OCI-LY3 (cell line): ENCODE data around the gene PTCRA.

ENCODE experiments used
- H2AFZ ChIP-seq: fragments of 200-600, 300-600 bp; shearing (Covaris generic); 2 replicates; pipeline ENCODE4 v1.6.0; 2014; ENCODE audit warnings: antibody characterized with exemption, low read depth, low read length
- H3K27ac ChIP-seq: fragments of 200-600, 300-600 bp; sonication (generic); 2 replicates; pipeline ENCODE4 v1.5.1; 2014; ENCODE audit warnings: mild to moderate bottlenecking, low read length, moderate library complexity, mixed read lengths
- H3K27me3 ChIP-seq: fragments of 200-600, 300-600 bp; sonication (generic); 2 replicates; pipeline ENCODE4 v1.6.1; 2014; ENCODE audit warnings: low read depth, low read length, mixed read lengths
- H3K36me3 ChIP-seq: fragments of 200-600, 300-600 bp; sonication (generic); replicated peaks from 2 replicates; pipeline ENCODE3; 2014; ENCODE audit warnings: low read depth, low read length, mixed read lengths
- H3K4me1 ChIP-seq: fragments of 300-600, 200-600 bp; sonication (generic); 2 replicates; pipeline ENCODE4 v1.6.1; 2014; ENCODE audit warnings: low read length, mixed read lengths
- H3K4me2 ChIP-seq: fragments of 200-600, 300-600 bp; sonication (generic); 2 replicates; pipeline ENCODE4 v1.6.1; 2014; ENCODE audit warnings: low read length, mixed read lengths
- H3K4me3 ChIP-seq: fragments of 300-600, 200-600 bp; sonication (generic); 2 replicates; pipeline ENCODE4 v1.5.1; 2014; ENCODE audit warnings: antibody characterized with exemption, mild to moderate bottlenecking, low read length, moderate library complexity
- H3K79me2 ChIP-seq: fragments of 300-600, 200-600 bp; shearing (Covaris generic); 2 replicates; pipeline ENCODE4 v1.6.1; 2014; ENCODE audit warnings: mild to moderate bottlenecking, low read length, mixed read lengths
- H3K9ac ChIP-seq: fragments of 300-600, 200-600 bp; shearing (Covaris generic); 2 replicates; pipeline ENCODE4 v1.6.0; 2014; ENCODE audit warnings: mild to moderate bottlenecking, low read length, moderate library complexity
- H3K9me3 ChIP-seq: fragments of 200-600, 300-600 bp; shearing (Covaris generic); 2 replicates; pipeline ENCODE4 v1.6.1; 2014; ENCODE audit warnings: low read length, mixed read lengths; ENCODE audit not compliant: insufficient read depth
- H4K20me1 ChIP-seq: fragments of 200-600, 300-600 bp; sonication (generic); 2 replicates; pipeline ENCODE4 v1.6.1; 2016; ENCODE audit warnings: low read length, mixed read lengths; ENCODE audit not compliant: insufficient read depth
- CTCF ChIP-seq: fragments of 200-600, 300-600 bp; sonication (generic); IDR thresholded peaks from 2 replicates; pipeline ENCODE4 v1.5.1; 2014; ENCODE audit warnings: antibody characterized with exemption, low read length, low read depth
- EZH2phosphoT487 ChIP-seq: fragments of 200-600 bp; shearing (Covaris generic); IDR thresholded peaks from 2 replicates; pipeline ENCODE4 v1.6.1; 2018; ENCODE audit warnings: antibody characterized with exemption, mixed run types, low read depth

Gene PTCRA

GRCh38 chr6:42933205-42933604, 17.4 kb downstream of the PTCRA start:
- H3K27me3 ChIP-seq: no peaks in the 10 kb centered on the region
- no peak overlapping the region; the same call in 1 of the 2 replicates for H3K27ac ChIP-seq
- H4K20me1 ChIP-seq: peaks cover 74% of the 10 kb centered on the region
- peak overlapping the region; percentile 33; the same call in 1 of the 2 replicates for H3K4me3 ChIP-seq
- peak overlapping the region; percentile 49 for H3K4me2 ChIP-seq
- peaks cover 68% of the 10 kb centered on the region for H3K36me3 ChIP-seq
- peaks cover 64% of the 10 kb centered on the region for H3K4me1 ChIP-seq
- no peak overlapping the region for H2AFZ ChIP-seq
- peaks cover 80% of the 10 kb centered on the region for H3K79me2 ChIP-seq
- no peak for TF ChIP-seq CTCF
- TF ChIP-seq EZH2phosphoT487: no peak
- no peaks in the 10 kb centered on the region for H3K9me3 ChIP-seq
- H3K9ac ChIP-seq: no peak overlapping the region

- Histone ChIP-seq H3K27me3 (no peaks in the 10 kb centered on the region), H3K36me3 (peaks cover 86% of the 10 kb centered on the region), H3K4me3 (0 out of 2 replicates have a peak overlapping the region, but pooled peaks have one; percentile 7), H3K9ac (no peak overlapping the region), H2AFZ (no peak overlapping the region), H3K9me3 (no peaks in the 10 kb centered on the region), H4K20me1 (peaks cover 89% of the 10 kb centered on the region), H3K27ac (peak overlapping the region; percentile 27), H3K4me2 (peak overlapping the region; percentile 11), H3K4me1 (peaks cover 62% of the 10 kb centered on the region), H3K79me2 (peaks cover 90% of the 10 kb centered on the region)
- TF ChIP-seq EZH2phosphoT487: no peak
- no peak for TF ChIP-seq CTCF
These were observed 19.5 kb downstream of the PTCRA start for GRCh38 chr6:42935322-42935721.

DNA sequence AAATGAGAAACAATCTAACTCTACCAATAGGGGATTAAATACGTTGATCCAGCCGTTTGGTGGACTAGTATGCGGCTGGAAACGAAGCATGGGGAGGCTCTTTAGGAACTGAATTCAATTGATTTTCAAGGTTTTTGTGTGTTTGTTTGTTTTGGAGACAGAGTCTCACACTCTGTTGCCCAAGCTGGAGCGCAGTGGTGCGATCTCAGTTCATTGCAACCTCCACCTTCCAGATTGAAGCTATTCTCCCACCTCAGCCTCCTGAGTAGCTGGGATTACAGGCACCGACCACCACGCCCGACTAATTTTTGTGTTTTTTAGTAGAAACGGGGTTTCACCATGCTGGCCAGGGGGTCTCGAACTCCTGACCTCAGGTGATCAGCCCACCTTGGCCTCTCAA, 20.5 kb downstream of the PTCRA start:
- H3K4me3 ChIP-seq: no peak overlapping the region
- H3K36me3 ChIP-seq: peaks cover 85% of the 10 kb centered on the region
- peaks cover 80% of the 10 kb centered on the region for H3K79me2 ChIP-seq
- H2AFZ ChIP-seq: no peak overlapping the region
- no peak overlapping the region for H3K27ac ChIP-seq
- H3K4me1 ChIP-seq: peaks cover 51% of the 10 kb centered on the region
- no peak overlapping the region for H3K9ac ChIP-seq
- H3K9me3 ChIP-seq: no peaks in the 10 kb centered on the region
- no peak overlapping the region for H3K4me2 ChIP-seq
- no peaks in the 10 kb centered on the region for H3K27me3 ChIP-seq
- no peak for TF ChIP-seq CTCF
- no peak for TF ChIP-seq EZH2phosphoT487
- H4K20me1 ChIP-seq: peaks cover 79% of the 10 kb centered on the region

DNA sequence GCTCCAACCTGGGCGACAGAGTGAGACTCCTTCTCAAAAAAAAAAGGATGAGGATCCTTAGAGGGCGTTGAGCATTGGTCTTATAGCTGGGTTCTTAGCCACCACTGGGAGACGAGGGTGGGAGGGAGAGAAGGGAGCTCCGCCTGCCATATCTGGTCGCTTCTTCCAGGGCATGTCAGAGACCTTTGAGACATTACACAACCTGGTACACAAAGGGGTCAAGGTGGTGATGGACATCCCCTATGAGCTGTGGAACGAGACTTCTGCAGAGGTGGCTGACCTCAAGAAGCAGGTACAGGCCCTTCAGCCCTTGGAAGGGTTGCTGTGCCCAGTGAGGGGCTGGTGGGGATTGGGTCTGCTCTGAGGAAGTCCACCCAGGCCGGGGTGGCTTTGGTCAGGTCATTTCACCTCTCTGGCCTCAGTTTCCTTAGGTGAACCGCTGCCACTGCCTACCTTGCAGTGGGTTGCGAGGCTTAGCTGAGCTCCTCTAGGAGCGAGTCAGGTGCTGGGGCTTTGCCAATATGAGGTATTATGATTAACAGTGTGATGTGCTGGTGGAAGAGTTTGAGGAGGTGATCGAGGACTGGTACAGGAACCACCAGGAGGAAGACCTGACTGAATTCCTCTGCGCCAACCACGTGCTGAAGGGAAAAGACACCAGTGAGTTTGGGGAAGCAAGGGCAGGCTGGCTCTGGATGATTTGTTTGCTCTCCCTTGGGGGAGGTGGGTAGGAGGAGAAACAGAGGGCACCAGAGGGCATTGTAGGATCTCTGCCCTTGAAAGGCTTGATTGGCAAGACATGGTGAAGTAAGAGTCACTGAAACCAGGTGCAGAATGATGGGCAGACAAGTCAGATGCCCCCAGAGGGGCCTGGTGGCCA, 21.9 kb downstream of the PTCRA start:
- no peak overlapping the region for H3K9ac ChIP-seq
- TF ChIP-seq CTCF (no peak), EZH2phosphoT487 (no peak)
- H3K4me2 ChIP-seq: no peak overlapping the region
- H3K79me2 ChIP-seq: peaks cover 66% of the 10 kb centered on the region
- H4K20me1 ChIP-seq: peaks cover 67% of the 10 kb centered on the region
- no peak overlapping the region for H3K4me3 ChIP-seq
- no peak overlapping the region for H3K27ac ChIP-seq
- no peak overlapping the region for H2AFZ ChIP-seq
- H3K9me3 ChIP-seq: no peaks in the 10 kb centered on the region
- peaks cover 81% of the 10 kb centered on the region for H3K36me3 ChIP-seq
- H3K27me3 ChIP-seq: no peaks in the 10 kb centered on the region
- H3K4me1 ChIP-seq: peaks cover 39% of the 10 kb centered on the region
